Effector memory CD4-positive, alpha-beta T cell (primary cell): ENCODE measurements around the gene KLF9.

Experiments used
- DNase-seq, 3 donors: peaks; one replicate each; pipeline ENCODE4 v3.0.0-alpha.2; 2020
- H3K27ac ChIP-seq: 2 replicates; pipeline ENCODE4 v1.7.0; 2013; ENCODE audit warnings: mild to moderate bottlenecking, low read length, moderate library complexity; ENCODE audit not compliant: insufficient read depth, poor library complexity, severe bottlenecking
- H3K27me3 ChIP-seq: replicated peaks from 2 replicates; pipeline ENCODE4 v1.7.0; 2013; ENCODE audit warnings: mild to moderate bottlenecking, low read length; ENCODE audit not compliant: insufficient read depth, control insufficient read depth, poor library complexity, severe bottlenecking
- H3K36me3 ChIP-seq: 2 replicates; pipeline ENCODE4 v1.7.0; 2013; ENCODE audit warnings: mild to moderate bottlenecking, low read length, moderate library complexity; ENCODE audit not compliant: control insufficient read depth, insufficient read depth
- H3K4me1 ChIP-seq: 2 replicates; pipeline ENCODE4 v1.7.0; 2013; ENCODE audit warnings: low read length, mild to moderate bottlenecking; ENCODE audit not compliant: control insufficient read depth, insufficient read depth, poor library complexity, severe bottlenecking
- H3K4me3 ChIP-seq: 2 replicates; pipeline ENCODE4 v1.7.0; 2013; ENCODE audit warnings: low read length, low read depth, mild to moderate bottlenecking; ENCODE audit not compliant: insufficient read depth, poor library complexity, severe bottlenecking
- H3K9me3 ChIP-seq: 2 replicates; pipeline ENCODE4 v1.7.0; 2013; ENCODE audit warnings: mild to moderate bottlenecking, low read length, moderate library complexity; ENCODE audit not compliant: control insufficient read depth

Gene KLF9

DNA sequence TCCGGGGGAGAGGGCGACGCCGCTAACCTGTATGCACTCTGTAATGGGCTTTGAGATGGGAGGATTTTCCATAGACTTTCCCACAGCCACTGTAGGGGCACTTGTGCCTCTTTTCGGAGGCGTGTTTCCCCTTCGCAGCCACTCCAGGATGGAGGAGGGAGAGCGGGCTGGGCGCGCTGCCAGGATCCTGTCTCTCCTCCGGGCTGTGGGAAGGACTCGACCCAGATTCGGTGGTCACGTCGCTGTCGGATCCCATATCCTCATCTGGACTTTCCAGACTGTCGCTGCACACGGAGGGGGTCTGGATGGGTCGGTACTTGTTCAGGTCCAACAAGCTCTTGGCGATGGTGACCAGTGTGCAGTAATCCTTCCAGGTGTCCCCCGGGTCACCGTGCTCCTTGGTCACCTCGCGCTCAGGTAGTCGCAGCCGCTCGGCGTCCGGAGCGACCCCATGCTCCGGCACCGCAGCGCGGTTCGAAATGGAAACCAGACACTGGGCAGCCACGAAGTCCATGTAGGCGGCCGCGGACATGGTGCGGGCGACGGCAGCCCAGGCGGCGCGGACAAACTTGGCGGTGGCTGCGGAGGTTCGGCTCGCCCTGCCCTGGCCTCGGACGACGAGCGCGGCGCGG is 1.5 kb downstream of the KLF9 start:
- DNase-seq, result peak in 2 of 3 donors; percentile 36 to 54
- peak overlapping the region; percentile 94 for H3K4me3 ChIP-seq
- H3K27me3 ChIP-seq, result no peaks in the 10 kb centered on the region
- peak overlapping the region; percentile 99 for H3K27ac ChIP-seq
- H3K4me1 ChIP-seq, result peaks cover 25% of the 10 kb centered on the region
- no peaks in the 10 kb centered on the region for H3K9me3 ChIP-seq
- peaks cover 7% of the 10 kb centered on the region for H3K36me3 ChIP-seq

DNA sequence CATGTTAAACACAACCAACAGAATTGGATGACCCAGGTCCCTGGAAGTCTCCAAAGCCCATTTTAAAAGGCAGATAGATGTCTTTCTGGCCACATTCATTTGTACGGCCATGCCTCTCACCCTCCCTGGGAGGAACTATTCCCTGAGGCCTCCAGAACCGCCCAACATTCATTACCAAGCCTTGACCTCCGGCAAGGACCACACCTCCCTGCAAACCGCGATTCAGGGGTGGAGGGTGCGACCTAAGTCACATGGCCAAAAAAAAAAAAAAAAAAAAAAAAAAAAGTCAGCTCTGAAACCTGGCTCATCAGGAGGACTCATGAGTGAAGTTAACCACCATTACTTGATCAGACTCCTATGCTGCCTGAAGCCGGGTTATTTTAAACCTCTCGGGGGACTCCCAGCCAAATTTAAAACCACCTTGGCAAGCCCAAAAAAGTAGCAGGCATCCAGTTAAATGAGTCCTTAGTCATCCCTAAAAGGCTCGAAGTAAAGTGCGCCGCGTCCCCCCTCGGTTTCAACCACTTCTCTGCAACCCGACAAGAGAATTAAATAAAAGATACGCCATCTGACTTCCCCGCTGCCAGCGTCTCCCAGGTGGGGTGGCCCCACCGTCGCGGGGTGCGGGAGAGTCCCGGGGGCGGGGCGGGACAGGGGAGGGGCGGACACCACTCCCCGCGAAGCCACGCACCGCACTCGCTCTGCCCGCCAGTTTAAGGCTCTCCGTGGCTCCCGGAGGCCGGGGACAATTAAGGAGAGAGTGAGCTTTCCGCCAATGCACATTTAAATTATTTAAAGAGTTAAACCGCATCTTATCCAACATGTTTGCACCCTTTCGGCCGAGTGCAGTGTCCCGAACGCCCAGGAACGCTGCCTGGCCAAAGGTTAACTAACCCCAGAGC is 2.3 kb downstream of the KLF9 start:
- peak; percentile 64 to 71 (median 69) for DNase-seq
- Histone ChIP-seq H3K27ac (peak overlapping the region; percentile 99), H3K36me3 (peaks cover 7% of the 10 kb centered on the region), H3K4me3 (peak overlapping the region; percentile 94), H3K27me3 (no peaks in the 10 kb centered on the region), H3K9me3 (no peaks in the 10 kb centered on the region), H3K4me1 (peaks cover 28% of the 10 kb centered on the region)

DNA sequence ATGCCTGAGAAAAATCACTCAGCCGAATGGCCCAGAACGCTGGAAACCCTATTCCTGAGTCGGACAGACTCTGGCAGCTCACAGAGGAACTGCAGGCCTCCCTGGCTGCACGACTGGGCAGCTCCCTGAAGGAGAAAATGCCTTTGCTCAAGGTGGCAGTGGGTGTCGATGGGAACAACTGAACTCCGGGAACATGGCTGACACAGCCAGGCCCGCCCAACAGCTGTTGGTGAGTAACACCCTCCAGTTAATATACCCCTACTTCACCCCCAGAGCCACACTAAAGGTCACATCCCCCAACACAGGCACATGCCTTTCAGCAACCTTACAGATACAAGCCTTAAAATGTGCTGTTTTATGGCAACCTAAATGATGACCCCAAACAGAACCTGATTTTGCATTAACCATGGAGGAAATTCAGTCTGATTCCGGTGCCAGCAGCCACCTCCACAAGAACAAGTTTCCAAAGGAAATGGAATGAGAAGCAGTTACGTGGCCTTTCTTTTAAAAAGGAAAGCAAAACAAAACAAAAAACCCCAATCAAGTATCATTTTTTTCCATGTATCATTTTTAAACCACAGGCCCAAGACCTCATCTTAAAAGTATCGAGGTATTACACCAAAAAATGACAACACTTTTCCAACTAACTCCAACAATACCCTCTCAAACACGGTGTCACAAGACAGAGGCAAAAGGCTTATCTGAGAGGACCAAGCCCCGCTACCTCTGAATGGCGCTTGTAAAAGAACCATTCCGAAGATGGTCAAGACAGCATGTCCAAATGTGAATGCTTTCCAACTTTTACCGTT is 3.1 kb downstream of the KLF9 start:
- Histone ChIP-seq H3K9me3 (no peaks in the 10 kb centered on the region), H3K27ac (peak overlapping the region; percentile 99), H3K27me3 (no peaks in the 10 kb centered on the region), H3K36me3 (peaks cover 7% of the 10 kb centered on the region), H3K4me1 (peaks cover 35% of the 10 kb centered on the region), H3K4me3 (peak overlapping the region; percentile 94)
- DNase-seq, result no peak

DNA sequence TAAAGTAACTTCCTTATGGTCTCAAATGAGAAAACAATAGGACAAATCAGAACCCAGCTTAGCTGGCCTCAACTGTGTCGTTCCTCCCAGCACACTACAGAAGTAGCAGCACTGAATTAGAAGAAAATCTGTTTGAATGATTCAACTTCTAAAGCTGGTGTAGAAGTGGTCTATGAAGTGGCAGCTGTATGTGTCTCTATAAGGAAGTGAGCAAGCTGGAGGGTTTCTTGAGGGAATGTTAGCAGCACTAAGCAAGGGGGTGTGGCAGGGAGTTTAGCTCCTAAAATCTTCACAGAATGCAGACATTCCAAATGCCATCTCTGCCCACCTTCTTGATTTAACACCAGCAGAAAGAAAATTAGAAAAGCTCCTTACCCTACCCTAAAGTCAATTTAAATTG is 4.1 kb downstream of the KLF9 start:
- Histone ChIP-seq H3K36me3 (peaks cover 7% of the 10 kb centered on the region), H3K27ac (peak overlapping the region; percentile 99), H3K27me3 (no peaks in the 10 kb centered on the region), H3K9me3 (no peaks in the 10 kb centered on the region), H3K4me3 (peak overlapping the region; percentile 94), H3K4me1 (peaks cover 38% of the 10 kb centered on the region)
- no peak for DNase-seq

DNA sequence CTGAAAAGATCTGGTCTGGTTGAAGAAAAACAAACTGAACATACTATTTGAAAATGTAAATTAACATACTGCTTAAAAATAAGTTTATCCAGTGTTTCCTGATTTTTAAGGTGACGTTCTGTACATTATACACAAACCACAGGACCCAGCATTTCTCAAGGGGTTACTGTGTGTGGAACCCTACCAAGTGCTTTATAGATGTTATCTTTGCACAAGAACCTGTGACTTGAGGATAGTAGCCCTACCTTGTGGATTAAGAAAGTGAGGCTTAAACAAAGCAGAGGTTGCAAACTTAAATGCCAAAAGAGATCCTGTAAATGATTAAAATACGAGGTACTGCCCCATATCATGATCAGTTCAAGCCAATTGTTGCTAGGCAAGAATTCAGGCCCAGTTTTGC is 4.7 kb downstream of the KLF9 start:
- Histone ChIP-seq H3K36me3 (peaks cover 7% of the 10 kb centered on the region), H3K27ac (no peak overlapping the region), H3K27me3 (no peaks in the 10 kb centered on the region), H3K9me3 (no peaks in the 10 kb centered on the region), H3K4me3 (no peak overlapping the region), H3K4me1 (peaks cover 42% of the 10 kb centered on the region)
- no peak for DNase-seq

DNA sequence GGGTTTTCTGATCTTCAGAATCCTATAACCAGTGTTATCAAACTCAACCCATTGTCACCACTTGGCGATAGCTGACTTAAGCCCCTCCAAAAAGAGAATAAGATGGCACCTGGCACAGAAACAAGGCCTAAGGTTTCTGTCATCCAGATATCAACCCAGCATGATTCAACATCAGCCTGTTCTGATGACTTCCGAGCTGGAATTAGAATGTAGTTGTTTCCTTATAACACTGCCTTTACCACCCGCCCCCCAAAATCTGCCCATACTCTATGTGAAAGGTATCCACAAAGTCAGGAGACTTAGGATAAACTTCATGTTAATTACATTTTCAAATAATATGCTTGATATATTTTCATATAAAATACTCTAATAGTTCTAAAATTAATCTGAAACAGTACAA is 5.2 kb downstream of the KLF9 start:
- no peaks in the 10 kb centered on the region for H3K9me3 ChIP-seq
- H3K27ac ChIP-seq, result no peak overlapping the region
- H3K27me3 ChIP-seq, result no peaks in the 10 kb centered on the region
- H3K4me1 ChIP-seq, result peaks cover 48% of the 10 kb centered on the region
- H3K36me3 ChIP-seq, result peaks cover 7% of the 10 kb centered on the region
- DNase-seq, result no peak
- H3K4me3 ChIP-seq, result no peak overlapping the region

DNA sequence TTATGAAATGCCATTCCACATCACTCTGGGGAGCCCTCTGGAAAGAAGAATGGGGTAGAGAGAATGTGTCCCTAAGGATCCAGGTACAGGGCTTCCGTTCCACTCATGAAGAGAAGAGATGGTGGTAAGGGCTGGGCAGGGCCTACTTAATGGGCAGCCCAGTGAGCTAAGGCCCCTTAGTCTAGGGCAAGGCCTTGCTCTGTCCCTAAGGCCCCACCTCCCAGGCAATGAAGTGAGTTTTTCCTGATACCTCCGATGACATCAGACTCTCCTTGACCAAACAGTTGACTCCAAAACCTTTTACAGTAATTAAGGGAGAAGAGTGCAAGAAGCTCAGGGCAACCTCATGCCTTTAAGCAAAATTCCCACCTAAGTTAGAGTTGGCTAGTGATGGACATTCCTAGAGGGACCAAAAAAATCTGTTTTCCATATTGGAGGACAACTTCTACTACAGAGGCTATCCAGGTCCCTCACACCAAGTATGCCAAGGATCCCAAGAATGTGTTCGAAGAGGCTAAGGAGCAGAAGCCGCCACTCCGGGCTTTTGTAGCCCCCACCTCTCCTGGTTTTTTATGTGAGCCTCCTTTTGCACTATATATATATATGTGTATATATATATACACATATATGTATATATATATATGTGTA is 5.9 kb downstream of the KLF9 start:
- Histone ChIP-seq H3K4me3 (no peak overlapping the region), H3K27ac (no peak overlapping the region), H3K4me1 (peaks cover 46% of the 10 kb centered on the region), H3K27me3 (no peaks in the 10 kb centered on the region), H3K9me3 (no peaks in the 10 kb centered on the region), H3K36me3 (peaks cover 7% of the 10 kb centered on the region)
- no peak for DNase-seq

DNA sequence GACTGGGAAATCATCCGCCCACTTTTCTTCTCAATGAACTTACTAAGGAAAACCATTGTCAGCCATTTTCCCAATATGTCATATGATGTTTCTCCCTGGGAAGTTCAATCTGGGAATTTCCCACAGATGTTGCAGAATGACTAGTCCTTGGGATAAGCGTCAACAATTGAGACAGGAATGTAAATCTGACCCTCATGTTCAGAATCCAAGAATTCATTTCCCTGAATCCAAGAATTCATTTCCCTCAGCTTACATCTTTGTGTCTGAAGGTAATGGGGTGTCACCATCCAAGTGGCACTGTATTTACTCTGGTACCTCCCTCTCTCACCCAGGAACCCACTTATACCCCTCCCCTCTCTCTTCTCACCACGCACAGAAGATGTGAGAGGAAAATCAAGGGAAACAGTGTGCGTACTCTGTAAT is 7.4 kb downstream of the KLF9 start:
- no peak overlapping the region for H3K27ac ChIP-seq
- H3K27me3 ChIP-seq, result no peaks in the 10 kb centered on the region
- peaks cover 45% of the 10 kb centered on the region for H3K4me1 ChIP-seq
- no peak for DNase-seq
- H3K9me3 ChIP-seq, result no peaks in the 10 kb centered on the region
- H3K36me3 ChIP-seq, result peaks cover 7% of the 10 kb centered on the region
- no peak overlapping the region for H3K4me3 ChIP-seq

DNA sequence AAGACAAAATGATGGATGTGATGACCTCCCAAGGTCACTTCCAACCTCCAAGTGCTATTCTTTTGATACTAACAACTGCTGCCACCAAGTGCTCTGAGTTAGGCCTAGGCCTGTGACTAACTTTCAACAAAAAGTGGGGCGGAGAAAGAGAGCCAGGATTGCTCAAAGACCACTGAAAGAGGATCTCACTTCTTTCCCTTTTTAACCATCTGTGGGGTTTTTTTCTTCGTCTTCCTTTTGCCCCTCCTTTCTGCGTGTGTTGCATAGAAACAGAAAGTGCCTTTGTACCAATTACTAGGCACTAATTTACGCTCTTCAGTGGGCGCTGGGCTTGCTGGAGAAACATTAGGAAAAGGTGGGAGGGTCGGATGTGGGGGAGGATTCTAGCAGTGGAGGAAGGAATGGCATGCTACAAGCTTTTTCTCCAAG is 8.0 kb downstream of the KLF9 start:
- no peaks in the 10 kb centered on the region for H3K9me3 ChIP-seq
- no peaks in the 10 kb centered on the region for H3K27me3 ChIP-seq
- peaks cover 7% of the 10 kb centered on the region for H3K36me3 ChIP-seq
- no peak overlapping the region for H3K27ac ChIP-seq
- peaks cover 45% of the 10 kb centered on the region for H3K4me1 ChIP-seq
- no peak for DNase-seq
- no peak overlapping the region for H3K4me3 ChIP-seq
